Endothelial cell of umbilical vein (primary cell): ENCODE results near the gene SEL1L2.

Experiments used
- CTCF ChIP-seq, 2 donors: IDR thresholded peaks; 1 replicate in 1 of 2; 2 replicates in 1 of 2; pipeline ENCODE4 v1.5.1; 2011; ENCODE audit warnings: low read length in 2 of 2, mild to moderate bottlenecking in 2 of 2, moderate library complexity in 2 of 2, control low read depth in 1 of 2, inconsistent platforms in 1 of 2, low read depth in 1 of 2; ENCODE audit not compliant: insufficient read depth in 1 of 2; ENCODE audit errors: extremely low read depth in 1 of 2
- EZH2 ChIP-seq: IDR thresholded peaks from 2 replicates; pipeline ENCODE4 v1.6.1; 2012; ENCODE audit warnings: borderline replicate concordance, low read depth, mild to moderate bottlenecking, moderate library complexity, low read length, inconsistent platforms; ENCODE audit not compliant: severe bottlenecking
- GATA2 ChIP-seq: IDR thresholded peaks from 2 replicates; pipeline ENCODE4 v1.7.0; 2011; ENCODE audit warnings: low read depth, mild to moderate bottlenecking, moderate library complexity, mixed read lengths, low read length; ENCODE audit not compliant: insufficient read length, insufficient read depth
- POLR2A ChIP-seq: IDR thresholded peaks from 2 replicates; pipeline ENCODE4 v1.6.1; 2012; ENCODE audit warnings: low read depth, mild to moderate bottlenecking, control low read depth, low read length
- POLR2AphosphoS5 ChIP-seq: IDR thresholded peaks from 2 replicates; pipeline ENCODE4 v1.6.1; 2012; ENCODE audit warnings: low read depth, mild to moderate bottlenecking, control low read depth, low read length, moderate library complexity; ENCODE audit not compliant: insufficient read depth

GRCh38 chr20:13858439-13858838, 132.0 kb downstream of the SEL1L2 start:
- no peak for TF ChIP-seq CTCF (IDR thresholded peaks at IDR 0.05; ENCODE audit: extremely low read depth in 1 of 2, insufficient read depth in 1 of 2, low read depth in 1 of 2, low read length in 2 of 2)
- no peak for TF ChIP-seq POLR2AphosphoS5
- TF ChIP-seq GATA2 = no peak
- TF ChIP-seq POLR2A = no peak
- TF ChIP-seq EZH2 = no peak
